ENCODE measurements around the gene FSTL1.

DNA sequence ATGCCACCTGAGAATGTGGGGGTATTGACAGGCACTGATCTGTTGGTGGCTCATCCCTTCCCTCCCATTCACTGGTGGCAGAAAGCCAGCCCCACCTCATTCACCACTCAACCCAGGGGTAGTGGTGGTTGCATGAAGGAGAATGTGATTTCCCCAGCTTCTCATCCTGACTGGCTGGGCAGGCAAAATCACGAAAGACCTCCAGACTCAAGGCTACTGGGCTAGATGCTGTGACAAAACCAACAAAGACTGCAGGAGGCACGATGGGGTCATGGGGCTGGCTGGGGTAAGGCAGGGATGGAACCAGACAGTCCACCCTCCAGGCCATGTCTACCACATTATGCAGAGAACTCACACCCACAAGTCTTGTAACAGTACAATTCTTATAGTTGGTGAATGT lies 33.9 kb downstream of the FSTL1 start:
- TF ChIP-seq, protein P1, sequence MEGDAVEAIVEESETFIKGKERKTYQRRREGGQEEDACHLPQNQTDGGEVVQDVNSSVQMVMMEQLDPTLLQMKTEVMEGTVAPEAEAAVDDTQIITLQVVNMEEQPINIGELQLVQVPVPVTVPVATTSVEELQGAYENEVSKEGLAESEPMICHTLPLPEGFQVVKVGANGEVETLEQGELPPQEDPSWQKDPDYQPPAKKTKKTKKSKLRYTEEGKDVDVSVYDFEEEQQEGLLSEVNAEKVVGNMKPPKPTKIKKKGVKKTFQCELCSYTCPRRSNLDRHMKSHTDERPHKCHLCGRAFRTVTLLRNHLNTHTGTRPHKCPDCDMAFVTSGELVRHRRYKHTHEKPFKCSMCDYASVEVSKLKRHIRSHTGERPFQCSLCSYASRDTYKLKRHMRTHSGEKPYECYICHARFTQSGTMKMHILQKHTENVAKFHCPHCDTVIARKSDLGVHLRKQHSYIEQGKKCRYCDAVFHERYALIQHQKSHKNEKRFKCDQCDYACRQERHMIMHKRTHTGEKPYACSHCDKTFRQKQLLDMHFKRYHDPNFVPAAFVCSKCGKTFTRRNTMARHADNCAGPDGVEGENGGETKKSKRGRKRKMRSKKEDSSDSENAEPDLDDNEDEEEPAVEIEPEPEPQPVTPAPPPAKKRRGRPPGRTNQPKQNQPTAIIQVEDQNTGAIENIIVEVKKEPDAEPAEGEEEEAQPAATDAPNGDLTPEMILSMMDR (IDR thresholded peaks at IDR 0.05; ENCODE audit: control extremely low read depth in 1 of 3, insufficient read depth in 1 of 3, low read depth in 1 of 3, low read length in 3 of 3), result no peak
- TF ChIP-seq EP300 (IDR thresholded peaks at IDR 0.05; ENCODE audit: borderline replicate concordance in 1 of 2, low read depth in 2 of 2, low read length in 2 of 2) (no peak), EZH2 (IDR thresholded peaks at IDR 0.05; ENCODE audit: low read depth, low read length, severe bottlenecking) (no peak)
